Vagina (tissue), 2 donors: ENCODE measurements around the gene FOXS1.

Source experiments
- CTCF ChIP-seq, 3 experiments: fragments of 450-650 bp in 2 of 3; fragments of 200-600 bp in 1 of 3; sonication (generic) in 1 of 3; IDR thresholded peaks; one replicate each; pipeline ENCODE4 v1.5.1; 2017 to 2019; ENCODE audit warnings: antibody characterized with exemption in 3 of 3, mild to moderate bottlenecking in 2 of 3, moderate library complexity in 2 of 3
- POLR2AphosphoS5 ChIP-seq, 2 donors: sonication (generic); formaldehyde crosslinking; IDR thresholded peaks; one replicate each; pipeline ENCODE4 v1.9.0; 2017; ENCODE audit warnings: antibody characterized with exemption in 2 of 2, mild to moderate bottlenecking in 2 of 2, low read depth in 1 of 2; ENCODE audit not compliant: insufficient read depth in 1 of 2

DNA sequence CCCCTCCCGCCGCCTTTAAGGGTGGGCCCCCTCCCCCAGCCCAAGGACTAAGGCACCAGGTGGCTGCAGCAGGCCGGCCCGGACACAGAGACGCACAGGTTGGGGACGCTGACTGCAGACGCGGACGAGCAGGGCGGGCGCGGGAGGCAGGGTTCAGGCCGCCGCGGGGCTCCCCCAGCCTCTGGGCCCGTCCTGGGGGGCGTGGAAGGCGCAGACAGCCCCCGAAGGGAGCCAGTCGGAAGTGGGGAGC is 15.7 kb upstream of the FOXS1 start:
- TF ChIP-seq POLR2AphosphoS5 (IDR thresholded peaks at IDR 0.05; ENCODE audit: insufficient read depth in 1 of 2, low read depth in 1 of 2), result no peak
- TF ChIP-seq CTCF (IDR thresholded peaks at IDR 0.05), result no peak
